Caco-2 (cell line): ENCODE results near the gene FASN. TPM values are rescaled to one million over a fixed set of nuclear protein-coding genes. Genes with fewer than 3 reads are reported as not detected.
"Not testable (repeated sequence)": the region's sequence is repeated elsewhere in the genome, so short reads cannot be mapped to it uniquely, and the experiment has no call there.

Experiments used
- BruUV-seq: library from RNA; stranded (reverse); fragments of 400-500 nt; replicated peaks from 2 replicates; lab custom pipeline; 2021; lab: Mats Ljungman, UMichigan
- CTCF ChIA-PET: fragments of 300-600 bp; sonication (Branson Sonifier 250); formaldehyde crosslinking; loops from one replicate; lab custom pipeline; 2022; ENCODE audit warnings: antibody characterized with exemption; lab: Charles Lee
- POLR2A ChIA-PET: fragments of 300-600 bp; sonication (Branson Sonifier 250); formaldehyde crosslinking; loops from one replicate; lab custom pipeline; 2022; ENCODE audit warnings: antibody characterized with exemption; lab: Charles Lee
- DNase-seq, 2 experiments: peaks; one replicate each; pipeline versions ENCODE4 v3.0.0 to v3.0.0-alpha.2; 2020 to 2022
- H3K27me3 ChIP-seq: replicated peaks from 2 replicates; pipeline ENCODE4 v1.6.0; 2011; ENCODE audit warnings: low read length; ENCODE audit not compliant: control insufficient read depth, insufficient read depth
- H3K36me3 ChIP-seq: 2 replicates; pipeline ENCODE4 v1.5.1; 2011; ENCODE audit warnings: low read length; ENCODE audit not compliant: control insufficient read depth, insufficient read depth
- H3K4me1 ChIP-seq: fragments of 250-450 bp; sonication (Bioruptor Pico); 2 replicates; pipeline ENCODE4 v1.5.1; 2020; ENCODE audit warnings: mild to moderate bottlenecking
- H3K4me3 ChIP-seq: 2 replicates; pipeline ENCODE4 v1.5.1; 2011; ENCODE audit warnings: low read depth, mild to moderate bottlenecking, control low read depth, low read length
- H3K9me3 ChIP-seq: fragments of 250-450 bp; sonication (Bioruptor Pico); 2 replicates; pipeline ENCODE4 v1.5.1; 2020; ENCODE audit warnings: mild to moderate bottlenecking, moderate library complexity
- H3K27ac Mint-ChIP-seq: one replicate; pipeline ENCODE4 v1.8.0; 2022; ENCODE audit warnings: mixed read lengths; ENCODE audit not compliant: unreplicated experiment
- H3K27me3 Mint-ChIP-seq: one replicate; pipeline ENCODE4 v1.8.0; 2022; ENCODE audit warnings: mixed read lengths; ENCODE audit not compliant: insufficient read depth, unreplicated experiment
- H3K36me3 Mint-ChIP-seq: one replicate; pipeline ENCODE4 v1.8.0; 2022; ENCODE audit warnings: mild to moderate bottlenecking, mixed read lengths; ENCODE audit not compliant: insufficient read depth, unreplicated experiment
- H3K4me1 Mint-ChIP-seq: one replicate; pipeline ENCODE4 v1.8.0; 2022; ENCODE audit warnings: low read depth, mixed read lengths; ENCODE audit not compliant: unreplicated experiment
- H3K4me3 Mint-ChIP-seq: one replicate; pipeline ENCODE4 v1.8.0; 2022; ENCODE audit warnings: mild to moderate bottlenecking, moderate library complexity, mixed read lengths; ENCODE audit not compliant: unreplicated experiment
- H3K9me3 Mint-ChIP-seq: one replicate; pipeline ENCODE4 v1.8.0; 2022; ENCODE audit warnings: mixed read lengths; ENCODE audit not compliant: unreplicated experiment
- CTCF ChIP-seq, 2 experiments: fragments of 200-600 bp in 1 of 2; IDR thresholded peaks; 1 replicate in 1 of 2; 2 replicates in 1 of 2; pipeline versions ENCODE4 v1.5.1 to v1.8.0; 2011 to 2022; ENCODE audit warnings: antibody characterized with exemption in 1 of 2, control low read depth in 1 of 2, inconsistent platforms in 1 of 2, low read depth in 1 of 2, low read length in 1 of 2, mild to moderate bottlenecking in 1 of 2, moderate library complexity in 1 of 2; ENCODE audit not compliant: insufficient read depth in 1 of 2, severe bottlenecking in 1 of 2, unreplicated experiment in 1 of 2
- intact Hi-C: fragments of 100-400 bp; cut with micrococcal nuclease; formaldehyde crosslinking; loops from one replicate; pipeline ENCODE4 v1.10.0; 2022; ENCODE audit not compliant: unreplicated experiment
- total RNA-seq: library from RNA; stranded (reverse); gene quantifications from 2 replicates; pipeline ENCODE4 v1.2.3, GENCODE V29; 2022

The FASN gene
- total RNA-seq, 1 experiment from 2014 or later: 330 TPM

DNA sequence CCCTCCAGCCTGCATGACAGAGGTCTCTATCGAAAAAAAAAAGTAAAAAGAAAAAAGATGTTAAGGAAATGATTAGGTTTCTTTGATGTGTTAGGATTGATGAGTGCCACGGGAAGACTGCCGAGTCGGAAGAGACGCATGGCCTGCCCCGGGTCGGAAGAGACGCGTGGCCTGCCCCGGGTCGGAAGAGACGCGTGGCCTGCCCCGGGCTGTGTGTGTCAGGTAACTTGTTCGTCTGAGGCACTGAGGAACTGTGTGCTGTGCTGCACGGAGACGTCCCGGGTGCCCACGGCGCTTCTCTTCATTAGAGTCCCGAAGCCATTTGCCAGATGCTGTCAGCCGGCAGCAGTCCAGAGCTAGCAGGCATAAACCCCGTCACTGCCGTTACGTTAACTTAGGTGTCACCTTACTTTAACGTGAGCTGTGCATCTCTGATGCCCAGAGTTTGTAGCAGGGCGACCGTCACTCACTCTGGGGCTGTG, 40.5 kb upstream of the FASN start:
- Histone ChIP-seq H3K36me3 (no peaks in the 10 kb centered on the region), H3K9me3 (no peaks in the 10 kb centered on the region), H3K4me3 (no peak overlapping the region), H3K27me3 (no peaks in the 10 kb centered on the region), H3K4me1 (no peaks in the 10 kb centered on the region)
- ChIA-PET POLR2A (no interaction called here), CTCF (no interaction called here)
- Mint-ChIP-seq H3K27me3 (no peaks in the 10 kb centered on the region), H3K36me3 (no peaks in the 10 kb centered on the region), H3K4me3 (no peak overlapping the region), H3K4me1 (no peaks in the 10 kb centered on the region), H3K9me3 (no peaks in the 10 kb centered on the region), H3K27ac (no peak overlapping the region)
- BruUV-seq: no TSS peak
- intact Hi-C loops: no loop called here
- no peak for DNase-seq
- TF ChIP-seq CTCF (IDR thresholded peaks at IDR 0.05; ENCODE audit: insufficient read depth in 1 of 2, low read depth in 1 of 2, low read length in 1 of 2, severe bottlenecking in 1 of 2, unreplicated experiment in 1 of 2): no peak

DNA sequence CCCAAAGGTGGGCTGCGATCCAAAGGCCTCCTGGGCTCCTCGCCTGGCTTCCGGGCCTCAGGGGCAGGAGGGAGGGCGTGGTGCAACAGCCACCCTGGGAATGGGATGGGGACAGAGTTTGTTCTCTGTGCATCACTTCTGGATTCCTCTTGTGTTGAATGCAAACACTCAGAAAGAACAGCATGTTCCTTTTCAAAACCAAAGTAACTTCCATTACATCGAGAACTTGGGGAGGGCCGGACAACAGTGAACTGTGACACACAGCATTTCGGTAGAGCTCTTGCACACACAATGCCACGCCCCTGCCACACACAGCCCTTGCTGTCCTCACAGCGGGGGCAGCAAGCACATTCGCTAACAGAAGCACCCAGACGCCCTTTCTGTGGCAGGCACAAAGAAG, 36.1 kb upstream of the FASN start:
- Mint-ChIP-seq H3K9me3 (no peaks in the 10 kb centered on the region), H3K27me3 (no peaks in the 10 kb centered on the region), H3K4me1 (no peaks in the 10 kb centered on the region), H3K36me3 (no peaks in the 10 kb centered on the region), H3K27ac (peak overlapping the region; percentile 29), H3K4me3 (no peak overlapping the region)
- Histone ChIP-seq H3K4me1 (no peaks in the 10 kb centered on the region), H3K9me3 (no peaks in the 10 kb centered on the region), H3K27me3 (no peaks in the 10 kb centered on the region), H3K4me3 (no peak overlapping the region), H3K36me3 (no peaks in the 10 kb centered on the region)
- no TSS peak for BruUV-seq
- DNase-seq: no peak
- ChIA-PET CTCF (no interaction called here), POLR2A (no interaction called here)
- intact Hi-C loops: no loop called here
- TF ChIP-seq CTCF (IDR thresholded peaks at IDR 0.05; ENCODE audit: insufficient read depth in 1 of 2, low read depth in 1 of 2, low read length in 1 of 2, severe bottlenecking in 1 of 2, unreplicated experiment in 1 of 2): no peak

DNA sequence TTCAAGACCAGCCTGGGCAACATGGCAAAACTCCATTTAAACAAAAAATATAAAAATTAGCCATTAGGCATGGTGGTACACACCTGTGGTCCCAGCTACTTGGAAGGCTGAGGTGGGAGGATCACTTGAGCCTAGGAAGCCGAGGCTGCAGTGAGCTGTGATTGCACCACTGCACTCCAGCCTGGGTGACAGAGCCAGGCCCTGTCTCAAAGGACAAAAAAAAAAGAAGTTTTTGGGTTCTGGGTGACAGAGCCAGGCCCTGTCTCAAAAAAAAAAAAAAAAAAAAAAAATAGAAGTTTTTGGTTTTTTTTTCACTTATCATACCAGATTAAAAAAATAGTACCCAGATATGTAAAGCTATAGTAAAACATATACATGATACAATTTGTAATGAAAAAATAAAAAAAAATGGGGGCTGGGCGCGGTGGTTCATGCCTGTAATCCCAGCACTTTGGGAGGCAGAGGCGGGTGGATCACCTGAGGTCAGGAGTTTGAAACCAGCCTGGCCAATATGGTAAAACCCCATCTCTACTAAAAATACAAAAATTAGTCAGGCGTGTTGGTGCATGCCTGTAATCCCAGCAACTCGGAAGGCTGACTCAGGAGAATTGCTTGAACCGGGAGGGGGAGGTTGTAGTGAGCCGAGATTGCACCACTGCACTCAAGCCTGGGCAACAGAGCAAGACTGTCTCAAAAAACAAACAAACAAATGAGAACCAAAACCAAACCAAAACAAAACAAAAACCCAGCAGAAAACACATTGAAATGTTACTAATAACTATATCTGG, 35.3 kb upstream of the FASN start:
- peak overlapping the region; percentile 29 for H3K27ac Mint-ChIP-seq
- H3K4me1 ChIP-seq, DNase-seq, intact Hi-C loops, H3K27me3 ChIP-seq, H3K4me3 Mint-ChIP-seq, BruUV-seq, H3K36me3 ChIP-seq, H3K9me3 Mint-ChIP-seq, H3K4me3 ChIP-seq, H3K9me3 ChIP-seq, H3K4me1 Mint-ChIP-seq, H3K36me3 Mint-ChIP-seq, H3K27me3 Mint-ChIP-seq: not testable (repeated sequence)
- ChIA-PET POLR2A (interaction anchor here (0.7 kb wide), 1 partner anchor 105 kb away, joined by 11 read pairs; no protein-coding TSS in a partner anchor), CTCF (interaction anchor here (0.7 kb wide), 1 partner anchor 138 kb away, joined by 5 read pairs; no protein-coding TSS in a partner anchor)
